Hippocampal formation (tissue), 2 donors: ENCODE data around the gene USP19.

ENCODE experiments used
- DNase-seq, 2 donors: peaks; one replicate each; lab custom pipeline; 2025; lab: John Stamatoyannopoulos, UW

The USP19 gene

GRCh38 chr3:49120438-49121131 is at the start of gene USP19:
USP19 (minus strand) TSS chr3:49120823; CDS start chr3:49119145, 1,678 bp downstream.
- peak; percentile 74 to 92 for DNase-seq

GRCh38 chr3:49166752-49167556 is 46.3 kb upstream of the USP19 start:
- DNase-seq, result no peak

GRCh38 chr3:49165771-49166751 is 45.4 kb upstream of the USP19 start, which contains the start of gene CCDC71:
CCDC71 (minus strand) TSS chr3:49166331; CDS start chr3:49164208, 2,123 bp downstream.
- peak in 1 of 2 donors; percentile 51 for DNase-seq

GRCh38 chr3:49164983-49165720 is 44.5 kb upstream of the USP19 start:
- DNase-seq, result no peak

GRCh38 chr3:49163609-49164008 is 43.0 kb upstream of the USP19 start:
- no peak for DNase-seq

GRCh38 chr3:49162751-49163419 is 42.3 kb upstream of the USP19 start:
- no peak for DNase-seq

- peak in 1 of 2 donors; percentile 7 for DNase-seq
These were observed 41.3 kb upstream of the USP19 start for GRCh38 chr3:49161808-49162530.

GRCh38 chr3:49161197-49161596 is 40.6 kb upstream of the USP19 start:
- DNase-seq, result no peak

- DNase-seq, result no peak
These were observed 38.2 kb upstream of the USP19 start for GRCh38 chr3:49158792-49159191.

GRCh38 chr3:49158103-49158709 is 37.6 kb upstream of the USP19 start:
- DNase-seq, result no peak

- DNase-seq, result no peak
These were observed 36.7 kb upstream of the USP19 start for GRCh38 chr3:49157289-49157688.

GRCh38 chr3:49153349-49153912 is 32.8 kb upstream of the USP19 start:
- DNase-seq, result no peak

GRCh38 chr3:49151610-49152009 is 31.0 kb upstream of the USP19 start:
- no peak for DNase-seq

- no peak for DNase-seq
These were observed 27.5 kb upstream of the USP19 start for GRCh38 chr3:49148159-49148558.

- DNase-seq, result no peak
These were observed 19.5 kb upstream of the USP19 start for GRCh38 chr3:49140080-49140479.

- DNase-seq, result no peak
These were observed 14.9 kb upstream of the USP19 start for GRCh38 chr3:49135499-49135898.

- DNase-seq, result no peak
These were observed 14.0 kb upstream of the USP19 start for GRCh38 chr3:49134471-49135265.

- peak; percentile 60 to 68 for DNase-seq
These were observed 12.8 kb upstream of the USP19 start for GRCh38 chr3:49133226-49133951.
